HG02588 (cell line): Measurements from ENCODE around the gene RAD21L1.

ENCODE experiments used
- ATAC-seq: cut with Tn5 transposase; IDR thresholded peaks from one replicate; pipeline ENCODE4 v1.9.1; 2021; ENCODE audit warnings: mild to moderate bottlenecking, moderate library complexity; ENCODE audit not compliant: unreplicated experiment

Gene RAD21L1

DNA sequence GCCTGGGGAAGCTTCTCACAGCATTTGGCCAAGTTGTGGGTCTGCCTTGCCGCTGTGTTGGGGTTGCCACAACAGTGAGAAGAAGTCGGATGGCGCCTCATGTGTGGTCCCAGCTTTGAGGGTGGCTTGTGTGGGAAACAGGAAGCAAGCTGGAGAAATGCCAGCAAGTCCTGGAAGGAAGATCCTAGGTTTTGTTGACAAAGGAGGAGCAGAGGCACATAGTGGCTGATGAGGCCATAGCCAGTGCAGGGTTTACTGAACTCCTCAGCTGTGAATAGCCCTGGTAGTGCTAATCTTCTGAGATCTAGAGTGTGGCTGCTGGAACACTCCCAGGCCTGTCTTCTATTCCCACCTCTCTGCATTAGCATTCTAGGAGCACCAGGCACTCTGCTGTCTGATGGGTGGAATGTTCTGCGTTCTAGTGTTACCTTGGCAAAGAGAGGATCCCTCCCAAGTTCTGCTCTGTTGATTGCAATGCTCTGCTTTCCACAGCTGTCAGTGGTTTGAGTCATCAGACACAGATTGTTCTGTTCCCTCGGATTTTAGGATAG, 65.4 kb downstream of the RAD21L1 start:
- ATAC-seq, result no peak

DNA sequence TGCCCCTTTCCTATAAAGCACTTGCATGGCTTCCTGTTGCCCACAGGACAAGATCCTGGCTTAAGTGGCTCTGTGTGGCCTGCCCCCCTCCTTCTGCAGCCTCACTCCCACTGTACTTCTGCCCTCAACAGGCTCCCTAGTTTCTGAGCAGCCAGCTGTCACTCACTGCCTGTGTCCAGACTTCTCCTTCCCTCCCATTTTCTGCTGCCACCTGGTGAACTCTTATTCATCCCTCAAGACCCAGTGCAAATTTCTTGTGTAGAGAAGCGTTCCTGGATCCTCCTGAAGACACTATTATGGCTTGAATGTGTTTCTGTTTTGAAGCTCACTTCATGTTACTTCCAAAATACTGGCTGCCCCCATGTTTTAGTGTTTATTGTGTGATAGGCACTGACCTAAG, 66.8 kb downstream of the RAD21L1 start:
- ATAC-seq, result no peak

DNA sequence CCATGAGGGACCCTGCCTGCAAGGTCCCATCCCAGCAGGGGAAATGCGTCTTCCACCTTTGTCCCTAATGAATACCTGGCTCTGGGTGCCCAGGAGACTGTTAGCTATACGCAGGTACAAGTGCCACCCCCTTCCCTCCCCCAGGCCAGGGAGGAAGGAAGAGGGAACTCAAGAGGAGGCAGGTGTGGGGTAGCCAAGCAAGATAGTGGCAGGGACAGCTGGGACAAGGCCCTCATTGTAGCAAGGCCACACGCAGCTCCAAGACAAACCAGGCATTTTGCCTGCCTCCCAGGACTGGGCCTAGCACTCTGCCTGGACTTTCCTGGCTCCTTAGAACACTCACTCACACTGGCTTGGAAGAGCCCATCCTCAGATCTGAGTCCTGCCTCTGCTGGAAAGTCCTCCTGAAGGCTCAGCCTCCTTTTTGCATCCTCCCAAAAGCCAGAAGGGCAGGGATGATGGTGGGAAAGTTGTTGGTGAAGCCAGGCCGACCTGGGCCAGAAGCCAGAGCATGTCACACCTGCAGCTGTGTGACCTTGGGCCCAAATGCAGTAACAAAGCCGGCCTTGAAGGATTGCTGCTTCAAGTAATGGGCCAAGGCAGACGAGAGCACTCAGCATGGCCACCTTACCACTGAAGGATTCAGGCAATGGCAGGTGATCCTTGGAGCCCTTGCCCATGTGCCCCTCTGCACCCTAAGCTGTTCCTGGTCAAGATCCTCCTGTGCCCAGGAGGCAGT, 68.0 kb downstream of the RAD21L1 start:
- ATAC-seq, result no peak

DNA sequence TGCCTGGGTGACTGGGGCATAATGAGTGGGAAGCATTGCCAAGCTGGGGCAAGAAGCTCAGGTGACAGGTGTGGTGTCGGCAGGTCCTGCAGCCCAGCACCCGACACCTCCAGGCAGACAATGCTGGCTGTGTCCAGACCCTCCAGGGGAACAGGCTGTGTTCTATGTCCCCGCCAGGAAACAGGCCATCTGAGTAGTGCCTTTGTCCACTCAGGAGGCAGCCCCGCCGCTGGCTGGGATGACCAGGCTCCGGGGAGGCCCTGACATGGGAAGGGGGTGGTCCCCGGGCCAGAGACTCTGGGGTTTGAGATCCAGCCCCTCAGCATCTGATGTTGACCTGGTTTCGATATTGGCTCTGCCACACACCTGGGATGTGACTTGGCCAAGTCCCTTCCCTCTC, 68.7 kb downstream of the RAD21L1 start:
- ATAC-seq, result no peak

DNA sequence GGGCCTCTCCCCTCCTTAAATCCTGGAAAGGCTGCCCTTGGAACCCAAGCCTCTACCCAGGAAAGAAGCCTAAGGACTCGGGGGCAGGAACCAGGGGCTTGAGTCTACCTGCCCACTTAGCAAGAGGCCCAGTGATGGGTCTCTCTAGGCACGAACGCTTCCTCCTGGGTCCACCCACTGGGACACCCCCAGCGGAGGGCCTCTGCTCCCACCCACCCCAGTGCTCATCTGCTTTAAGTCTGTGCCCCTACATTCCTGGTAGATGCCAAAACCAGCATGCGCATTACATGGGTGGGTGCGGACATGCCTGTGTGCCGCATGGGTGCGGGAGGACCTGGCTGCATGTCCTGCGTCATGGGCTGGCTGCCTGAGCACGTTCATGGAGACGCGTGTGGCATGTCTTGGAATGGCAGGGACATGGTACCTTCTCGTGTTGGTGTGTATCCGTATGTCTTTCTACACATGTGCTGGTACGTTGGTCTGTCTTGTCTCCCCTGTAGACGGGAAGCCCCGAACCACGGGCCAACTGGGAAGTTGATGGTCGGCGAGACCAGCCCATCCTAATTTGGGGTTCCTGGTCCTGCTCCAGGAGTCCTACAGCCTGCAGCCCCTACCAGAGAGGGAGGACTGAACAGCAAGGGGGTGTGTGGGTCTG, 69.6 kb downstream of the RAD21L1 start:
- ATAC-seq, result no peak

DNA sequence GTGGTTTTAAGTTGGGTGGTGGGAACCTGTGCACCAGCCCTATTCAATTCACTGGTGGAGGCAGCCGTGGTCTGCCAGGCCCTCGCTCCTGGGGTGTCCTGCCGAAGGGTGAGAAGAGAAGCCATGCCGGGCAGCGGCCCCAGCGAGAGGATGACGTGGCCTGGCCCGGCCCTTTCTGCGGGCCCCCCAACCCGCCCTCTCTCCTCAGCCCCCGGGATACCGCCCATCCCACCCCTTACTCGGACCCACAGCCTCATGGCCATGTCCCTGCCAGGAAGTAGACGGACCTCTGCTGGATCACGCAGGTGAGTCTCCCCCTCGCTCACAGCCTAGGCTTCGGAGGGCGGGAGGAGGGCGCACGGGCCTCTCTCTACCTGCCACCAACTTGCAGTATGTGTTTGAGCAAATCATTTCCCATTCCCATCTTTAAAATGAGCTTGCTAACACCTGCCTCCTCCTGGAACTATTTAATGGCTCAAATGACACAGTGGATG, 70.3 kb downstream of the RAD21L1 start:
- no peak for ATAC-seq

DNA sequence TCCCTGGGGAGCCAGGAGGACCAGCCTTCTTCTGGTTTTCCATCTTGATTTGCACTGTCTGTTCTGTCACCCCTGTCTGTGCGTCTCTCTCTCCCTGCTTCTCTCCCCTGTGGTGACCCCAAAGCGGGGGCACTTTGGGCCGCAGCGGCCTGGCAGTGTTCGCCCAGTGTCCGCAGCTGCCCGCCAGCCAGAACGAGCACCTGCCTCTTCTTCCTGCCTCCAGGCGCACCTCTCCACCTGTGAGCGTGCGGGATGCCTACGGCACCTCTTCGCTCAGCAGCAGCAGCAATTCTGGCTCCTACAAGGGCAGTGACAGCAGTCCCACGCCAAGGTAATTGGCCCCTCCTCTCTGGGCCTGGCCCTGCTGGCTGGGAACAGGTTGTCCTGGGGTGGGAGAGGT, 71.1 kb downstream of the RAD21L1 start:
- ATAC-seq, result no peak

DNA sequence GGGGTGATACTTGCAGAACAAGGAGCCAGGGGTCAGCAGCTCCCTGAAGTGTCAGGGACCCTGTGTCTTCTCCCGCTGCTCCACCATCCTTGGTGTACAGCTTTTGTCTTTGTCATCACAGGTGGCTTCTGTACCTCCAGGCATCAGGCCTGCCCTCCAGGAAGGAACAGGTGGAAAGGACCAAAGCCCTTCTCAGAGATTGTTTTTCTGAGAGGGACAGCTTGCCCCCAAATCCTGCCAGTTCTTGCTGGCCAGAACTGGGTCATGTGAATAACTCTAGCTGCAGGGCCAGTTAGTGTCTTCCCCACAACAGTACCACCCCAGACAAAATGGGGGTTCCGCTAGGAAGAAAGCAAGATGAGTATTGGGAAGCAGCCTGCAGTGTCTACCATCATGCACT, 71.6 kb downstream of the RAD21L1 start:
- ATAC-seq, result no peak

DNA sequence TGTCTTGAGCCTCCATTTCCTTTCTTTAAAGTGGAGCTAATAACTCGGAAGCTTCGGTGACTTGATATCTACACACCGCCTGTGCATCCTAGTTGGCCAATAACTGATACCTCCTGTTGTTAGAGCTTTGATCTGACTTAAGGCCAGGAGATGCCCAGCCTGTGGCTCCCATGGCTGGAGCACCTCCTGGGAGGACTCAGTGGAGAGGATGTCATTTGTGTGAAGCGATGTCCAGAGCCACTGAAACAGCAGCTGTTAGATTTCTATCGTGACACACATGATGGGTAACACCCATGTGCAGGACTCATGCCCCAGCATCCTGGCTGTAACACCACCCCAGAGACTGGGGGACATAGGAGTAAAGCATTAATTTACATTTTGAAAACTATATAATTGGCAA, 72.3 kb downstream of the RAD21L1 start:
- ATAC-seq, result no peak

DNA sequence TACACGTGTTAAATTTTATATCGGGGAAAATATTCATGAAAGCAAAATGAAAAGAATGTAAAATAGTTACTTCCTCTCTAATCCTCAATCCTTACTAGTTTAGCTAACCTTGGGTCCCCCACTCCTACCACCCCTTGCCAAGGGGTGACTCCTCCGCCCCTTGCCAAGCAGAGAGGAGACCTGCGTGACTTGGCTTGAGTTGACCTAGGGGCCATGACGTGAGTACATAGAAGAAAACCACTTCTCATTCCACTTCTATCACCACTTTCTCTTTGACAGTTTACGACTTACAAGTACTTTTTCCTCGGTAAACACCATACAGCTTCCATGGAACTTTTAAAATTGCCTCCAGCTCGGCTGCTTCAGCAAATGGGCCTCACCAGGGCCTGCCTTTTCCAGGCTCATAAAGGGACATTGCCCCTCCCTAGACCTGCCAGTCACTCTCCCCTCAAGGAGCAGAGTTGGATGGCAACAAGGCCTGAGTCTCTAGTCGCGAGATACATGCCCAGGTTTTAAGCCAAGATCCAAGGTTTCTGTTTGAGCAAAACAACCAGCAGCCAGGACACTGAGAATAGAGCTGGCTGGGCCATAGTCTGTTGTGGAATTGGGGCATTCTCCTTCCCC, 73.2 kb downstream of the RAD21L1 start:
- no peak for ATAC-seq

DNA sequence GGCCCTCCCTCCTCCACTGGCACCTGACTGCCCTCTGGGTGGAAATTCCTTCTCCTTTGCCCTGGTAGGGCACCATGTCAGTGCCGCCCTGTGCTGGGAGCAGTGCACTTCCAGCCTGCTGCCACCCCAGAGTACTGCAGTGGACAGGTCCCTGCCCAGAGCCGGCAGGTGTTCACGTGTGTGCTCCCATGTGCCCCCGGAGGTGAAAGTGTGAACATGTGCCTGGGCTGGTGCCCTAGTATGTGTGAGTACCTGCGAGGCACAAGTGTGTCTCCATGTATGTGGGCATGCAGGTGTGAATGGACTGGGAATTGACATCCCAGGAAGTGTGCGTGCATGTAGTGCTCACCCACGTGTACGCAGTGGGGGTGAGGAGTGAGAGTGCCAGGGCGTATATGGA, 73.7 kb downstream of the RAD21L1 start:
- no peak for ATAC-seq

DNA sequence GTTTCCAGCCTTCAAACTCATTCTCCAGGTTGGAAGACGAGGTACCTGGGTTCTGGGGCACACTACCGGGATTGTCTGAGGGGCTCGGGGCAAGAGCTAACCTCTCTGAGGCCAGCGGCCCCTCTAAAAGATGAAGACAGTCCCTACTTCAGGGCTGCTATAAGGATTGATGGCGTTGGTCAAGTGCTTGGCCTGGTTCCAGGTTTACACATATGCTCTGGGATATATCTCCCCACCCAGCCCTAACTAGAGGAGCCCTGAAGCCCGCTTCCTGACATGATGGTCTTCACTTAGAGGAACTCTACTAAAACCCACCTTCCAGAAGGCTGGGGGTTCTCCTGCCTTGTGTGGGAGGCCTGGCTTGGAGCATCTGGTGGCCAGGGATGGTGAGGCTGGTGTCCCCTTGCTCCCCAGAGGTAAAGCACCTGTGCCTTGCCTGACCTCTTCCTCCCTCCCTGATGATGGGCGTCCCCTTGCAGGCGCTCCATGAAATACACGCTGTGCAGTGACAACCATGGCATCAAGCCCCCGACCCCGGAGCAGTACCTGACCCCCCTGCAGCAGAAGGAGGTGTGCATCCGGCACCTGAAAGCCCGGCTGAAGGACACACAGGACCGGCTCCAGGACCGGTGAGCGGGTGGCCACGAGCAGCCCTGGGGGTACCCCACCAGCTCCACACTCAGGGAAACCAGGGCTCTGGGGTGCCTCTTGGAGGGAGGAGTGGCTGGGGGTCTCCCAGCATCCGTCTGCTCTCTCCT, 74.4 kb downstream of the RAD21L1 start:
- ATAC-seq, result no peak

DNA sequence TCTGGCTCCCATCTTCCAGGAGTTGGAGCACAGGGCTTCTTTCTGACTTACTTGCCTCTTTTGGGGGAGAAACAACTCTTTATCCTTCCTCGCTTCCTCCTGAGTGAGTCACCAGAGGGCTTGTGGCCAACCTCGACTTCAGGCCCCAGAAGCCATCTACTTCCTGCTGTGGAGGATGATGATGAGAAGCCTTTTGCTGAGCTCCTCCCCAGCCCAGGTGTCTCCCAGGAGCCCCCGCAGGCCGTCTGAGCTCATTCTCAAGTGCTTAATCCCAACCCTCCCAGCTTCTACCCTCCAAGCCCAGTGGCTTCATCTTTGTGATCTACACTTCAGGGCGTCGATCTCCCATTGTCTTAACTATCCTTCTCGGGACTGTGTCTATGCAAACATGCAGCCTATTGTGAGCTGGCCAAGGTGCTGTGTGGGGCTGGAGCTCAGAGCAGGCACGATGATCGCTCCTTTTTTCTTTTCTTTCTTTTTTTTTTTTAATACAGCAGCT, 75.2 kb downstream of the RAD21L1 start:
- ATAC-seq, result no peak

DNA sequence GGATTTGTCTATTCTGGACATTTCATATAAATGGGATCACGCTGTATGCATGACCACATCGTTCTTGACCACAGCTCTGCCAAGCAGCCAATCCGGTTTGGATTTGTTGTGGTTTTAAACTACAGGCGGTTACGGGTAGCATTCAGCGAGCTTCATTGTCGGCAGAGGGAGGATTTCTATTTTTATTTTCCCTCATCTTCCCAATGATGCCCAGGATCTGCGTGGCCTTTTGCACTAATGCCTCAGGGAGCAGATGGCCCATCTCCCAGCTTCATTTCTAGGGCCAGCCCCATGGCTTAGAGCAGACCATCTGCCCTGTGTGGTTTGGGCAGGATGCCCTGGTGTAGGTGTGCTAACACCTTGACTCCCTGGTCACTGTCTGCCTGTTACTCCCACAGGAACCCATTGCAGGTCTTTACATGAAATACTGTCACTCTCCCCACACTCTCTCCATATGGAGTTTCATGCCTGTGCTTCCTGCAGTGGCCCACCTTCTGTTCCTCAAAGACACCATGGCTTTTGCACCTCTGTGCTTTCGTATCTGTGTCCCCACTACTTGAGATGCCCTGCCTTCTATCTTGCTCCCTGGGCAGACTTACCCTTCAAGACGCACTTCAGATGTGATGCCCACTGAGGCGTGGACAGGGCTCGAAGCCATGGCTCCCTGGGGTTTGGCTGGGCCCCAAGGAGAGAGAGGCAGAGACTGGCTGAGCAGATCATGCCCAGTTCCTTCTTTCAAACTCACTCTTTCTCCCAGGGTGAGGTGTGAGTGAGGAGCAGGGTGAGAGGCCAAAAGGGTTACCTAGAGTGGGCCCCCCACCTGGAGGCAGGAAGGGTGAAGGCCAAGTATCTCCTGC, 77.1 kb downstream of the RAD21L1 start:
- ATAC-seq, result no peak

DNA sequence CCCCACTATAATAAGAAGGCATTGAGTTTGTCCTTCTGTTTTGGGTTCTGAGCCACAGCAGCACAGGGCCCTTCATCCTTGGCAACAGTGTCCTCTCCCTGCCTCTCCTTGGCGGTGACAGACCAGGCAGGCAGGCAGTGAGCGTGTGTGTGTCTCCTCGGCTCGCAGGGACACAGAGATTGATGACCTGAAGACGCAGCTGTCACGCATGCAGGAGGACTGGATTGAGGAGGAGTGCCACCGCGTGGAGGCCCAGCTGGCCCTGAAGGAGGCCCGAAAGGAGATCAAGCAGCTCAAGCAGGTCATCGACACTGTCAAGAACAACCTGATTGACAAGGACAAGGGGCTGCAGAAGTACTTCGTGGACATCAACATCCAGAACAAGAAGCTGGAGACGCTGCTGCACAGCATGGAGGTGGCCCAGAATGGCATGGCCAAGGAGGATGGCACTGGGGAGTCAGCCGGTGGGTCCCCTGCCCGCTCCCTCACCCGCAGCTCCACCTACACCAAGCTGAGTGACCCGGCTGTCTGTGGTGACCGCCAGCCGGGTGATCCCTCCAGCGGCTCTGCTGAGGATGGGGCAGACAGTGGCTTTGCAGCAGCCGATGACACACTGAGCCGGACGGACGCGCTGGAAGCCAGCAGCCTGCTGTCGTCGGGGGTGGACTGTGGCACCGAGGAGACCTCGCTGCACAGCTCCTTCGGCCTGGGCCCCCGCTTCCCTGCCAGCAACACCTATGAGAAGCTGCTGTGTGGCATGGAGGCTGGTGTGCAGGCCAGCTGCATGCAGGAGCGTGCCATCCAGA, 79.1 kb downstream of the RAD21L1 start:
- no peak for ATAC-seq
